Esophagus muscularis mucosa (tissue), 4 donors: ENCODE measurements around the gene MARVELD2. TPM values are rescaled to one million over a fixed set of nuclear protein-coding genes. Genes with fewer than 3 reads are reported as not detected.

Experiments used
- small RNA-seq, 3 donors: library from RNA; depleted of rRNA; stranded (forward); fragments of <200 nt; gene quantifications; one replicate each; pipeline ENCODE3, GENCODE V24; 2016
- total RNA-seq, 4 donors: library from RNA; depleted of rRNA; stranded (reverse); fragments of >200 nt; gene quantifications; one replicate each; pipeline versions ENCODE4 v1.1.0 to v1.2.1, GENCODE V29; 2016

MARVELD2 gene
- total RNA-seq, 4 donors from 2014 or later = 0.42 to 1.0 (median 0.93) TPM

Small RNA genes lying within 50 kb of the gene (small RNA-seq; reads per million reads assigned to genes)
- gene RN7SL616P = 0 reads per million in 3 donors
- 0 reads per million in 3 donors for gene RPS27P14

Other genes with a start within 250 kb of the MARVELD2 start
- 1 to 10 TPM in 3 of 4 donors, under 1 TPM in 1; 0.83 to 2.8 (median 2.2) TPM for gene CCNB1, start 248.0 kb upstream of the MARVELD2 start, total RNA-seq
- gene CENPH, start 225.5 kb upstream of the MARVELD2 start, total RNA-seq = 1 to 10 TPM in 2 of 4 donors, under 1 TPM in 1, not detected in 1; 0.66 to 2.4 (median 2.2) TPM
- gene CDK7, start 180.2 kb upstream of the MARVELD2 start, total RNA-seq = 10 to 100 TPM; 16.1 to 27.4 (median 23.5) TPM
- gene CCDC125, start 82.3 kb upstream of the MARVELD2 start, total RNA-seq = 1 to 10 TPM; 2.3 to 4.2 (median 3.1) TPM
- gene AK6, start 45.6 kb upstream of the MARVELD2 start, total RNA-seq = 10 to 100 TPM; 16.1 to 22.0 (median 19.0) TPM
- 10 to 100 TPM; 28.6 to 38.4 (median 31.5) TPM for gene TAF9, start 45.6 kb upstream of the MARVELD2 start, total RNA-seq
- 10 to 100 TPM; 14.6 to 22.0 (median 20.0) TPM for gene RAD17, start 45.3 kb upstream of the MARVELD2 start, total RNA-seq
- gene OCLN, start 77.7 kb downstream of the MARVELD2 start, total RNA-seq = 1 to 10 TPM in 3 of 4 donors, under 1 TPM in 1; 0.83 to 4.2 (median 1.8) TPM
- 10 to 100 TPM; 13.9 to 22.7 (median 16.3) TPM for gene GTF2H2C, start 145.1 kb downstream of the MARVELD2 start, total RNA-seq